Stomach smooth muscle (tissue), 2 donors: ENCODE data around the gene TAP2.

ENCODE experiments used
- H3K27ac ChIP-seq: one replicate; pipeline ENCODE4 v1.7.0; 2013; ENCODE audit warnings: mild to moderate bottlenecking, low read length, inconsistent platforms
- H3K27me3 ChIP-seq, 2 donors: one replicate each; pipeline ENCODE4 v1.7.0; 2013; ENCODE audit warnings: low read length in 2 of 2; ENCODE audit not compliant: insufficient read depth in 2 of 2, control insufficient read depth in 1 of 2
- H3K36me3 ChIP-seq, 2 donors: one replicate each; pipeline ENCODE4 v1.7.0; 2013; ENCODE audit warnings: low read length in 2 of 2; ENCODE audit not compliant: control insufficient read depth in 2 of 2, insufficient read depth in 2 of 2
- H3K4me1 ChIP-seq: one replicate; pipeline ENCODE4 v1.7.0; 2013; ENCODE audit warnings: low read length; ENCODE audit not compliant: control insufficient read depth, insufficient read depth
- H3K4me3 ChIP-seq, 2 donors: one replicate each; pipeline ENCODE4 v1.7.0; 2013; ENCODE audit warnings: low read length in 2 of 2
- H3K9ac ChIP-seq, 2 donors: one replicate each; pipeline ENCODE4 v1.7.0; 2013; ENCODE audit warnings: low read length in 2 of 2, mild to moderate bottlenecking in 1 of 2
- H3K9me3 ChIP-seq, 2 donors: one replicate each; pipeline ENCODE4 v1.7.0; 2013; ENCODE audit warnings: low read length in 2 of 2; ENCODE audit not compliant: control insufficient read depth in 2 of 2
- donor health status: healthy.
- donor health status: Pancreatic carcinoma.

TAP2 gene

GRCh38 chr6:32835167-32835893 is 3.2 kb downstream of the TAP2 start:
- Histone ChIP-seq H3K9ac (no peak overlapping the region), H3K4me1 (peaks cover 9% of the 10 kb centered on the region), H3K9me3 (no peaks in the 10 kb centered on the region), H3K36me3 (peaks cover 3 to 14% of the 10 kb centered on the region in 2 donors), H3K27ac (no peak overlapping the region), H3K27me3 (no peaks in the 10 kb centered on the region), H3K4me3 (no peak overlapping the region)

GRCh38 chr6:32833664-32834063 is 4.9 kb downstream of the TAP2 start:
- Histone ChIP-seq H3K36me3 (peaks cover 17 to 29% of the 10 kb centered on the region in 2 donors), H3K9ac (no peak overlapping the region), H3K4me1 (peaks cover 9% of the 10 kb centered on the region), H3K27ac (no peak overlapping the region), H3K4me3 (no peak overlapping the region), H3K27me3 (no peaks in the 10 kb centered on the region), H3K9me3 (no peaks in the 10 kb centered on the region)

- H3K4me1 ChIP-seq = peaks cover 3% of the 10 kb centered on the region
- H3K9me3 ChIP-seq = no peaks in the 10 kb centered on the region
- no peak overlapping the region for H3K9ac ChIP-seq
- H3K36me3 ChIP-seq = peaks cover 17 to 29% of the 10 kb centered on the region in 2 donors
- no peaks in the 10 kb centered on the region for H3K27me3 ChIP-seq
- H3K4me3 ChIP-seq = no peak overlapping the region
- no peak overlapping the region for H3K27ac ChIP-seq
Observed at GRCh38 chr6:32832535-32832934, 6.0 kb downstream of the TAP2 start.

- Histone ChIP-seq H3K4me3 (no peak overlapping the region), H3K36me3 (peaks cover 17 to 29% of the 10 kb centered on the region in 2 donors), H3K27ac (no peak overlapping the region), H3K27me3 (no peaks in the 10 kb centered on the region), H3K9me3 (no peaks in the 10 kb centered on the region), H3K9ac (no peak overlapping the region), H3K4me1 (no peaks in the 10 kb centered on the region)
Observed at GRCh38 chr6:32830936-32831335, 7.6 kb downstream of the TAP2 start.

DNA sequence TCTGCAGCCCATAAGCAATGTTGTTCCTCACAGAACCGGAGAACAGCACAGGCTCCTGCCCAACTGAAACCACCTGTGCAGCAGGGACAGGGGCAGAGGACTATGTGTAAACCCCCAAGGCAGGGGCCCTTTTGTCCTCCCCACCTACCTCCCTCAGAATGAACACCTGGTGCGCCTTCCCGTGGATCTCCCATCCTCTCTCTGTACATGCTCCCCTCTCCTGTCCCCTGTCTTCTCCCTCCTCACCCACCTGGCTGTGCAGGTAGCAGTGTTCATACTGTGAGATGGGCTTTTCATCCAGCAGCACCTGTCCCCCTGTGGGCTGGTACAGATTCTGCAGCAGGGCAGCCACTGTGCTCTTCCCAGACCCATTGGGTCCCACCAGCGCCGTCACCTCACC is 8.5 kb downstream of the TAP2 start:
- no peaks in the 10 kb centered on the region for H3K27me3 ChIP-seq
- H3K4me3 ChIP-seq = no peak overlapping the region
- no peak overlapping the region for H3K9ac ChIP-seq
- H3K27ac ChIP-seq = no peak overlapping the region
- no peaks in the 10 kb centered on the region for H3K9me3 ChIP-seq
- H3K36me3 ChIP-seq = peaks cover 17 to 23% of the 10 kb centered on the region in 2 donors
- H3K4me1 ChIP-seq = no peaks in the 10 kb centered on the region

DNA sequence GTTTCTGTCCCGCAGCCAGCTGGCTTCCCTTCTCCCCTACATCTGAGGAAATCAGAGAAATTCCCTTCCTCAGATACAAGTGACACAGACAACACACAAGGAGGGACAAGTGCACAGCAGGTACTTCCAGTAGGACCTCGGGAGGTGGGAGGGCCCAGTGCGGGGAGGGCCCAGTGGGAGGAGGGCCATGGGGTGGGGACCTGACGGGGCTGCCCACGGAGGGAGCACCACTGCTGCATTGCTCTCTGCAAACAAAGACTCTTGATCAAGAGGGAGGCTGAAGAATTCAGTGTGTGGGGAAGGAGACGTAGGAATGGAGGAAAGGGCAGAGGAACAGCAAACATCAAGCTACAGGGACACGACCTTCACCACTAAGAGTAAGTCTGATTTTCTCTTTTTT is 9.0 kb downstream of the TAP2 start:
- Histone ChIP-seq H3K27me3 (no peaks in the 10 kb centered on the region), H3K9ac (no peak overlapping the region), H3K4me3 (no peak overlapping the region), H3K4me1 (no peaks in the 10 kb centered on the region), H3K27ac (no peak overlapping the region), H3K9me3 (no peaks in the 10 kb centered on the region), H3K36me3 (peaks cover 17 to 21% of the 10 kb centered on the region in 2 donors)

DNA sequence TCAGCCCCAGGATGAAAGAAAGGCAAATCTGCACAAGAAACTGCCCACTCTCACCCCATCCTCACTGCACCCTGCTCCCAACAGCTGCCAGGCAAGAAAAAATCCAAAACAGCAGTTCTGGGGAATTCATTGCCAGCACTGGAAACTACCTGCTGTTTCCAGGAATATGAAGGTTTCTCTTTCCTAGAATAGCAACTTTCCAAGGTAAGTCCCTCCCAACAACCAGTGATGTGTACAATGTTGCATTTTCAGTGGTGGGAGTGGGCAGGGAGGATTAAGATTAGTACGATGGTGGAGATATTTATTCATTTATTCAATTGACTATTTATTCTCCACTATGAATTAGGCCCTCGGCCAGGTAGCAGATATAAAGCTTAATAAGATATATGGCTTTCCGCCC is 11.5 kb downstream of the TAP2 start:
- no peaks in the 10 kb centered on the region for H3K27me3 ChIP-seq
- peaks cover 17 to 21% of the 10 kb centered on the region in 2 donors for H3K36me3 ChIP-seq

DNA sequence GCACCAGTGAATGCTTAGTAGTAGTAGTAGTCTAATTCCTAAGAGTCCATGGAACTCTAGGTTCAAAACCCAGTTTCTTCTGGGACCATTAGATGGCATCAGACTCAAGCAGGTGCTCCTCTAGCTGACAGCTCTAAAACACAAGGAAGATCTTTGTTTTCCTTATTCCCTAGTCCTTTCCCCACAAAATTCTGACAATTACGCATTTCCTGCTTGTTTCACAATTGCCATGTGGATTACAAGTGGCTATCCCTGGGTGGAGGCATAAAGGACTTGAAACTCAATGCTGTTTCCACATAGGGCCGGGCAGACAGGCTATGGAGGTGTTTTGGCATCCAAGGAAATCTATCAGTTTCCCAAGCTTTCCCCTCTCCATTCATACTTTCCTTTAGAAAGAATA is 12.6 kb downstream of the TAP2 start:
- H3K27me3 ChIP-seq = no peaks in the 10 kb centered on the region

More for the DNA sequence above, 11.5 kb downstream of the TAP2 start:
- H3K9ac ChIP-seq = no peak overlapping the region
- H3K4me1 ChIP-seq = no peaks in the 10 kb centered on the region
- no peak overlapping the region for H3K27ac ChIP-seq
- H3K9me3 ChIP-seq = no peaks in the 10 kb centered on the region
- no peak overlapping the region for H3K4me3 ChIP-seq

GRCh38 chr6:32819729-32820128 is 18.8 kb downstream of the TAP2 start:
- Histone ChIP-seq H3K4me1 (no peaks in the 10 kb centered on the region), H3K4me3 (no peak overlapping the region), H3K27ac (no peak overlapping the region), H3K36me3 (no peaks in the 10 kb centered on the region), H3K27me3 (no peaks in the 10 kb centered on the region), H3K9me3 (no peaks in the 10 kb centered on the region), H3K9ac (no peak overlapping the region)

More for the DNA sequence above, 12.6 kb downstream of the TAP2 start:
- H3K36me3 ChIP-seq = peaks cover 17 to 19% of the 10 kb centered on the region in 2 donors
- H3K4me1 ChIP-seq = no peaks in the 10 kb centered on the region
- no peaks in the 10 kb centered on the region for H3K9me3 ChIP-seq
- no peak overlapping the region for H3K9ac ChIP-seq
- no peak overlapping the region for H3K27ac ChIP-seq
- no peak overlapping the region for H3K4me3 ChIP-seq

- no peak overlapping the region for H3K27ac ChIP-seq
- H3K9ac ChIP-seq = no peak overlapping the region
- no peaks in the 10 kb centered on the region for H3K27me3 ChIP-seq
- H3K4me1 ChIP-seq = no peaks in the 10 kb centered on the region
- no peaks in the 10 kb centered on the region for H3K9me3 ChIP-seq
- no peaks in the 10 kb centered on the region for H3K36me3 ChIP-seq
- no peak overlapping the region for H3K4me3 ChIP-seq
Observed at GRCh38 chr6:32818867-32819266, 19.7 kb downstream of the TAP2 start.

- H3K4me3 ChIP-seq = no peak within 1 kb of the TSS
- H3K27me3 ChIP-seq = peaks cover 0 to 2% of the 10 kb centered on the region in 2 donors
- no peak within 1 kb of the TSS for H3K27ac ChIP-seq
- no peaks in the 10 kb centered on the region for H3K9me3 ChIP-seq
- no peaks in the 10 kb centered on the region for H3K36me3 ChIP-seq
- no peaks in the 10 kb centered on the region for H3K4me1 ChIP-seq
- no peak within 1 kb of the TSS for H3K9ac ChIP-seq
Observed at GRCh38 chr6:32816746-32817204, 21.8 kb downstream of the TAP2 start, which contains the start of gene HLA-DOB. Gene HLA-DOB, minus strand, starts transcription at chr6:32817002. Its CDS starts 51 bp downstream, at chr6:32816951.
